Kasumi-1 (cell line): ENCODE results near the gene TBC1D10A.
A peak's percentile ranks its signal among the peaks of the same experiment; 100 is the strongest.

Experiments used
- DNase-seq, 2 experiments: peaks; one replicate each; lab custom pipeline; 2025; lab: John Stamatoyannopoulos, UW

The TBC1D10A gene

GRCh38 chr22:30265823-30266444, 60.8 kb downstream of the TBC1D10A start:
- DNase-seq: peak; percentile 80 to 83

DNA sequence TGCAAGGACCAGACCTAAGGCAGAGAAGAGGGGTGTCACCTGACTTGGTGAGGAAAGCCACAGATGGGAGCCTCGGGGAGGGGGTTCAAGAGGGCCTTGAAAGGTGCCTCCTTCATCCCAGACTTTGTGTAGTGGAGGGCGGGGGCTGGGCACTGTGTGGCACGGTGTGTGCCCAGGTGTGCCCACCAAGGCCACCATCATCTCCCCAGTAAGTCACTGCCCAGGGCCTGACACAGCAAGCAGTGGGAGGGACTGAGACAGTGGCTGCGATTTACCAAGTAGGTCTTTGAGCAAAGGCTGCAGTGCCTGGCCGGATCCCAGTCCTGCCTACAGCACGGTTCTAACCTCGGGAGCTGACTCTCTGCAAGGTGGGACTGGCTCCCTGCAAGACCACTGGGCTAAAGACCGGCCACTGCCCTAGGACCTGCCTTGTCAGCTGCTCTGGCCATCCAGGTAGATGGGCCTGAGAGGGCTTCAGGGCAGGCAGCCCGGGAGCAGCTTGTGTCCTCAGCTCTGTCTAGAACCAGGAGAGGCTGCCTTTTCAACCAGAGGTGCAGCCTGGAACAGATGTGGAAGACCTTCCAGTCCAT, 61.5 kb downstream of the TBC1D10A start:
- DNase-seq: no peak

GRCh38 chr22:30263883-30264282, 62.9 kb downstream of the TBC1D10A start:
- DNase-seq: no peak

DNA sequence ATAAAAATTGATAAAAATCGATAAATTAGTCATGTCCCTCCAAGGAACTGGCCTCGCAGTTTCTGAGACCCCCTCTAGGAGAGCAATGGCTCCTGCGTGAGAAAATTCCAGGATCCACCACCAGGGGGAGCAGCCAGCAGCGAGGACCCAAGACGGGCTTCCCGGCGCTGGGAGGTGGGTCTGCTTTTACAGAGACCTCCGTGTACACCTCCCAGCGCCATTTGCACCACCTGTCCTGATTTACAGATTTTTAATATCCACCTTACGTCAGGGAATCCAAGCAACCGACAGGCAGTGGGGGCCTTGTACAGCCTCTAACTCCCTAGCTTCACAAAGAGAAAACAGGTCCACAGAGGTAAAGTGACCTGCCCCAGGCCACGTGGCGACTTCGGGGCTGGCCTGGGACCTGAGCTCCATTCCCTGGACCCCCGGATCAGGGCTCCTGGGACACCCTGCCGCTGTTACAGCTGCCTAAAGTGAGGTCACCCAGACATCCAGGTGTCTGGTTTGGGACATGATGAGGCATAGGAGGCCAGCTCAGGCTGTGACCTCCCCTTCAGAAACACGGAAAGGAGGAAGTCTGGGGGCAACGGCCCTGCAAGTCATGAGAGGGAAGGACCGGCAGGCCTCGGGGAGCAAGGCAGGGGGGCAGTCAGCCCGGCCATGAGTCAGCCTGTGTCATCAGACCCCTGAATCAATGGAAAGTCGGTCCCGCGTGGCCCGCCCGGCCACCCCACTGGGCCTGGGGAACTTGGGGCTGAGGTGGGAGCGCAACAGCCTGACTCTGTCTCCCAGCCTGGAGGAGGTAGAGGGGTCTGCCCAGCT, 63.6 kb downstream of the TBC1D10A start:
- peak; percentile 58 to 63 for DNase-seq

DNA sequence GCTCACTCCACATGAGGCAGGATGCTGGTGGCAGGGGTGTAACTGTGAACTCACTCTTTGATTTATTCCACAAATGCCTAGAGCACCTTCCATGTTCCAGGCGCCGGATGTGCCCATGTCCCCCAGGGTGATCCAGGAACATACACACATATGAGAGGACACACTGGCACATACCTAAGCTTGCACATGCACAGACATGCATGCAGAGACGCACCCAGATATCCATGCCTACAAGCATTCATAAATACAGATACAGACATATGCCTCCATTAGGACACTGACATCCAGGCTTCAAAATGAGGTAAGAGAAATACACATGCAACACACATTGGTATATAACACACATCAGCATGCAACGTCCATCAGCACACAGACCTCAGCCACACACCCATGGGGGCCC, 64.6 kb downstream of the TBC1D10A start:
- DNase-seq: no peak

GRCh38 chr22:30261134-30261533, 65.6 kb downstream of the TBC1D10A start:
- DNase-seq: no peak

GRCh38 chr22:30260682-30261081, 66.1 kb downstream of the TBC1D10A start:
- no peak for DNase-seq

GRCh38 chr22:30260276-30260675, 66.5 kb downstream of the TBC1D10A start:
- DNase-seq: no peak

DNA sequence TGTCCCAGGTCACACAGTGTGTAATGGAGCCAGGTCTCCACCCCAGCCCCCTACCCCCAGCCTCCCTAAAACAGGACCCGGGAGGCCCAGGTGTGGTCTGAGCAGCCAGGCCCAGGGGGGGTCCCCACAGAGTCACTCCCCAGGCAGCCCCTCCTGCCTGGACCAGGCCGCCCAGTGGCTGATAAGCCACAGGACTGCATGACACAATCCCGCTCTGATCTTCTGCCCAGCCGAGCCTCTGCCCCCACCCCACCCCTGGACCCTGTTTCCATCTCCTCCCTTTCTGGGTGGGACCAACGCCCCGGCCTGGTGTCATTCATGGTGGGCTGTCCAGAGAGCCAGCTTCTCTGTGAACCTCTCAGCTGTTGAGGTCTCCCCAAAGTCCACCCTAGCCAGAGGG, 72.4 kb downstream of the TBC1D10A start:
- no peak for DNase-seq

- DNase-seq: no peak
Measured at GRCh38 chr22:30253205-30253852, 73.4 kb downstream of the TBC1D10A start.

DNA sequence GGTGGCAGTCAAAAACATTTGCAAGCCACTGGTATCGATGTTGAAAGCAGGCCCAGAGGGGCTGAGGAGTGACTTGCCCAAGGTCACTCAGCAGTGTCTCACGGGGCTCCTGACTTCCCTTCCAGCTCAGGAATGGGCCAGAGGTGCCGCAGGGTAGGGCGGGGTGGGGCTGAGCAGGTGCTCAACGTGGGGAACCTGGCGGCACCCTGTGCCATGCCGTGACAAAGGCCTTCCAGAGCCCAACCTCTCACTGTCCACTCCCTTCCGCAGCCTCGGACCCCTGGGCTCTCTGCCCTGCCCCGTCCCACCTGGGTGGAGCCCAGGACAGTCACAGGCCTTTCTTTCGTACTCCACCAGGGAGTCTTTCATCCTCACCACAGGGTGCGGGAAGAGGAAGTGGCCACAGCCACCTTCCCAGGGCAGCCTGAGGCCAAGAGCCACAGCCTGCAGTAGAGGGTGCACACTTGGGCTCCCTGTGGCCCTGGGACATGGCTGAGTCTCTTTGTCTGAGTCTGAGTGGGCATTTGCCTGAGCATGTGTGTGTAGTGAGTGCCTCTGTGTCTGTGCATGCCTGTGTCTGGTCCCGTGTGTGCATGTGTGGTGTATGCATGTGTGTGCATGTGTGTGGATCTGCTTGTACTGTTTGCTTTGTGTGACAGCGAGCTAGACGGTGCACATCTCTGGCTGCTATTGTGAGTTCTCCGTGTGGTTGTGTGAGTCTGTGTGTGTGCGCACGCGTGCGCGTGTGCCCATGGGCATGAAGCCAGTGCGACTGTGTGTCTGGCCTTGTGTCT, 74.1 kb downstream of the TBC1D10A start:
- DNase-seq: no peak

- DNase-seq: no peak
Measured at GRCh38 chr22:30251711-30252110, 75.0 kb downstream of the TBC1D10A start.

DNA sequence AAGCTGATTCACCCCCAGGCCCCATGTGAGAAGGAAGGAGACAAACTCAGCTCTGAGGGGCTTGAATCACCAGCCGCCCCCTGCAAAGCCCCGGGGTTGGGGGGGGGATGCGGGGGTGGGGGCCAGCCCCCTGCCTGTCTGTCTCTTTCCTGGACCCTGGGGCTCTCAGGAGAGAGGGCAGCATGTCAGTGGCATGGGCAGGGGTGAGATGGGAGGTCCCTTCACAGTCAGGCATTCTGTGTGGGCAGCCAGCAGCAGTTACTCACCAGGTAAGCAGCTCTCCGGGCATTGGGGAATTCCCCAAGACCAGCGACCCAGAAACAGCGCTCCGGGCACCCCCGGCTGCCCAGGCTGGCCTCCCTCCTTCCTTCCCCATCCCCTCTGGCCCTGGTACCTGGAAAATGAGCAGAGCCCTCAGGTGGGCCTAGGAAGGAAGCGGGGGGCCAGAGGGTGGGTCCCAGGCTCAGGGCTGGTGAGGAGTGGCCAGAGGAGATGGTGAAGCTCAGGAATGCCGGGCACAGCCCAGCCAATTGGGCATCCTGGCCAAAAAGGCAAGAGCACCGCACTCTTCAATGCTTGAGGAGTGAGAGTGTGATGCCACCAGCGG, 76.0 kb downstream of the TBC1D10A start:
- no peak for DNase-seq

- no peak for DNase-seq
Measured at GRCh38 chr22:30250039-30250565, 76.6 kb downstream of the TBC1D10A start.

DNA sequence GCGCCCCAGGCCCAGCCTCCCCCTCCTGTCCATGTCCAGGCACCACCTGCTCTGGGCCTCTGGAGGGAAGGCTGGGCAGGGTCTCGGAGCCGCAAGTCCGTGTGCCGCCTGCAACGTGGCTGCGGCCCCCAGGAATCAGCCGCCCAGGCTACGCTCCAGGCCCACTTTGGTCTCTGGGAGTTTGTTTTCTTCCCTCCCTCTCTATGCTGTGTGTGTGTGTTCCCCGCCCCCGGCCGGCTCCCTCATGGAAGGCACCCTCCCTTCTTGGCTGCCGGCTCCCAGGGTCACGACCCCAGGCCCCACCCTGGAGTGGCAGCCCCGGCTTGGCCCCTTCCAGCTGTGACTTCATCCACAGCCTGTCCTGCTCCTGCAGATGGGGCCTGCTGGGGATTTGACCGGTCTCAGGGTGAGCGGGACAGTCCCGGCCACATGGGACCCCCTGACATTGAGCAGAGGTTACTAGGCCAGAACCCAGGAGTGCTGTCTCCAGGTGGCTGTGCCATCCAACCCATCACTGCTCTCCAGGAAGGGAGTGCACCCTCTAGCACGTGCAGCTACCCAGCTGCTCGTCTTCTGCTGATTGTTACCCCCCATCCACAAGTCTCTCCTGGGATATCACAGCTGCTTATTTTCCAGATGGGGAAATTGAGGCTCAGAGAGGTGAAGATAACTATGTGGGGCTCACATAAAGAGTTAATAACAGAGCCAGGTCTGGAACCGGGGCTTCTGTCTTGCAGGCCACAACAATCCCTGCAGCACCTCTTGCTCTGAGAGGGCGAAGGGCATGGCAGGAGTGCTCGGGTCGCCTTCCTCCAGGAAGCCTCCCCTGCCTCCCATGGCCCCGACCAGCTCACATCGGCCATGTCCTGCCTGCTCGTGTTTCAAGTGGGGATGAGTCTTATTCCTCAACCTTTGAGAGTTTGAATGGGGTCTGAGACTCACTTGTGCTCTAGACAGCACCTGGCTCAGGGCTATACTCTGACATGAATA, 77.4 kb downstream of the TBC1D10A start:
- DNase-seq: no peak

- no peak for DNase-seq
Measured at GRCh38 chr22:30248484-30248883, 78.3 kb downstream of the TBC1D10A start.

DNA sequence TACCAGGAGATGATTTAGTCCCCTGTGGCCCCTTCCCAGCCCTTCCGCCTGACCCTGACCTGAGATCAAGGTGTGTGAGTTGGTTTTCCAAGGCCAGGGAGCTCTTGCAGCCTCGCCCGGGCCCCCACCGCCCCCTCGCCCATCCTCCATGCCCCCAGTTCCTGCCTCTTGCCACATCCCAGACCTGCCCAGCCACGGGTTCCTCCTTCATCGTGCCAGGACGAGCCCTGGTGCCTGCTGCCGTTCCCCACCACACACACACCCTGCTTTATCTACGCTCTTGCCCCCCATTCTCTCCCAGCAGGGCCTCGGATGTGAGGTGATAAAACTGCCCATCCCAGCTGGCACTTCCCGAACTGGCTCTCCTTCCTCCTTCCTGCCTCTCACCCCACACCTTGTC, 78.8 kb downstream of the TBC1D10A start:
- DNase-seq: no peak

DNA sequence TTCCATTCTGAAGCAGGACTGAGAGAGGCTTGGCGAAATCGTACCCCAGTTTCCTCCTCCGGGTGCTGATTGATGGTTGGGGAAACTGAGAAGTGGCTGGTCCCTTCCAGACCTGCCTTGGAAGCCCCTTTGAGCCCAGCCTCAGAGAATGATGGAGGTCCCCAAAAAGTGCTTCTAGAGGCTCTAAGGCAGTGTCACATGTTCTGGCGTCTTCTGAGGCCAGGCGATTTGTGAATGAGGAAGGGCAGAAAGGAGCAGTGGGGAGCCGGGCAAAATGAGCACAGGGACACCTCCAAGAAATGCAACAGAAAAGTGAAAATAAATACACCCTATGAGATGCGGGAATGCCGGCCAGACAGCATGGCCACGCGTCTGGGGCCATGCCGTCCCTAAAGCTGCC, 79.2 kb downstream of the TBC1D10A start:
- DNase-seq: no peak

DNA sequence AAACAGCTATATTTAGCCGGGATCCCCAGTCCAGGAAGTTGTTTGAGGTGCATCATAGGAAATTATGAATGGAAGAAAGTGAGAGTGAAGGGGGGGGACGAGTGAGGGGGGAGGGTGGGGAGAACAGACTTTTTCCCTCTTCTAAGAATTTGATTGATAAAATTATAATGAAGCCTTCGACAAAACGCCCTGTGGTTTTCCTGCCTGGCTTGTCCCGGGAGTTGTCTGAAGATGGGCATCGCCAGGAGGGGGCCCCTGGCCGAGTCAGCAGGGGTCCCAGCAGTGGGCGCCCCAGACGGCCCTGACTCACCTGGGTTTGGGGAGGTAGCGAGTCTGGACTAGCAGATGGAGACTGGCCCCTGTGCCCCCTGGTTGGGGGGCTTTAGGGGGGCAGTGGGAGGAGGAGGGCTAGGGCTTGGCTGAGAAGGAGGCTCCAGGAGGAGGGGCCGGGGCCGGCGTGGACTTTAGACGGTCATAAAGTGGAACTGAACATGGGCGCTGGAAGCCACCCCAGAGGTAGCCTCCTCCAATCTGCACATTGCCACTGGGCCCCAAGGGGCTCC, 79.8 kb downstream of the TBC1D10A start:
- DNase-seq: no peak
